Stimulated activated CD4-positive, alpha-beta T cell treated with anti-CD3 and anti-CD28 coated beads, Interleukin-1b, Interleukin-23, amount 100 ng/mL, for 24 hours (primary cell): Measurements from ENCODE around the gene SCUBE1.
A peak's percentile ranks its signal among the peaks of the same experiment; 100 is the strongest.

Experiments
- DNase-seq, 4 experiments: peaks; one replicate each; pipeline ENCODE4 v3.0.0-alpha.2; 2020; ENCODE audit warnings: low read depth in 4 of 4, low spot score in 1 of 4

SCUBE1 gene

DNA sequence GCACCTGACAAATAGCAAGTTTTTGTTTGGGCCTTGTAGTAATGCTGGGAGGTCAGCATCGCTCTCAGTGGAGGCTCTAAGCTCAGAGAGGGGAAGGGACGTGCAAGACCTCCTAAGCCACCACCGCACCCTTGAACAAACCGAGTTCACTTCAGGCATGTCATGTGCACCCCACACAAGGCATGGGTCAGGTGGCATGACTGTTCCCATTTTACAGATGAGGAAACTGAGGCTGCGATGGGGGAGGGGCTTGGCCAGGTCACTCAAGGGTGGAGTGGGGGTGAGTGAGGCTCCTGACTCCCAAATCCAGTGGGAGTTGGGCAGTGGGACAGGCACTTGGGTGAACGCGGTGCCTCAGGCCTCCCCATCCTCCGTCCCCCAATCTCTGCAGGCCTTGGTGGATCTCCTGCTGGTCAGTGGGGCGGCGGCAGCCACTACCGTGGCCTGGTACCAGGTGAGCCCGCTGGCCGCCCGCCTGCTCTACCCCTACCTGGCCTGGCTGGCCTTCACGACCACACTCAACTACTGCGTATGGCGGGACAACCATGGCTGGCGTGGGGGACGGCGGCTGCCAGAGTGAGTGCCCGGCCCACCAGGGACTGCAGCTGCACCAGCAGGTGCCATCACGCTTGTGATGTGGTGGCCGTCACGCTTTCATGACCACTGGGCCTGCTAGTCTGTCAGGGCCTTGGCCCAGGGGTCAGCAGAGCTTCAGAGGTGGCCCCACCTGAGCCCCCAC, 180.6 kb downstream of the SCUBE1 start:
- DNase-seq = no peak

GRCh38 chr22:43160497-43161126, 182.6 kb downstream of the SCUBE1 start:
- DNase-seq = no peak

GRCh38 chr22:43159484-43160178, 183.5 kb downstream of the SCUBE1 start:
- no peak for DNase-seq

DNA sequence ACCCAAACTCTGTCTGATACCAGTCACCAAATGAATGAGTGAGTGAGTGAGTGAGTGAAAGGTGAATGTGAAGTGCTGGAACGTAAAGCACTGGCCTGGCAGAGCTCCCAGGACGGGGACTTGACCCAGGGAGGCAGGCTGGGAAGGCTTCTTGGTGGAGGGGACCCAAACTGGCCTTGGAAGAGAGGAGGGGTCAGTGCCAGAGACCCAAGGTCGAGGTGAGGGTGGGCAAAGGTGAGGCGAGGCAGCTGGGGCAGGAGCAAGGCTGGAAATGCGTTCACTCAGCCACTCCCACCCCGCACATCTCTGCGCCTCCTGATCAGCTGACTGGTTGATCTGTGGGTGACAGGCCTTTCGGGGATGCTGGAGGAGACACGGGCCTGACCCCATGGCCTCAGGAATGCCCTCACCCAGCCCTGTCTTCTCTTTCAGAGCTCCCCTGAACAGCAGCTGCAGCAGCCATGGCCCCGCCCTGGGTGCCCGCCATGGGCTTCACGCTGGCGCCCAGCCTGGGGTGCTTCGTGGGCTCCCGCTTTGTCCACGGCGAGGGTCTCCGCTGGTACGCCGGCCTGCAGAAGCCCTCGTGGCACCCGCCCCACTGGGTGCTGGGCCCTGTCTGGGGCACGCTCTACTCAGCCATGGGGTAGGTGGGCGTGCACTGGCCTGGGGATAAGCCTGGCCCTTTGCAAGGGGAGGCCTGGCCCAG, 184.2 kb downstream of the SCUBE1 start:
- no peak for DNase-seq

DNA sequence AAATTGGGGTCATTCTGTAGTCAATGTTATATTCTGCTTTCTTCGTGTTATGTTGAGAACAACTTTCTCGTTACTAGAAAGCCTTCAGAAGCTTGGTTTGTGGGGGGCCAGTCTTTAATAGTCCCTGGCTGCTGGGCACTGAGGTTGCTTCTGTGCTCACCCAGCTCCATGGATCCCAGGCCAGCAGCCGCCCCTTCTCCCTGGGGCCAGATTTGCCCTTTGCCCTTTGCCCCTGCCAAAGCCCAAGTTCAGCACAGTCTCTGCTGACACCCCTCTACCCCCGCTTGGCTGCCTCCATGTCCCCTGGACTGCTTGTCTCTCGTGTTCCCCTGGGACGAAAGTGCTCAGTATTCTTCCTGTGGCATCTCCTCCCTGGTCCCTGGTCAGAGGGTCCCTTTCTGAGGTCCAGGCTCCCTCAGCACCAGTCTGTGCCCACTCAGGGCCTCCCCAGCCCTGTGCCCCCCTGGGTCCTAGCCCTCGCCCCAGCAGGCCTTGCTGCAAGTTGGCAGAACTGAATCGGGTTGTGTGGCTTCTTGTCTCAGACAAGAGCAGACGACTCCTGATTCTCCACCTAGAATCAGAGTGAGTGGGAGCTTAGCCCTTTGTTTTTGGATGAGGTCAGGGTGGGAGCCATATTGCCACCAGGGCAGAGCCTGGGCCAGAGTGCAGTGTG, 185.2 kb downstream of the SCUBE1 start:
- DNase-seq = no peak

DNA sequence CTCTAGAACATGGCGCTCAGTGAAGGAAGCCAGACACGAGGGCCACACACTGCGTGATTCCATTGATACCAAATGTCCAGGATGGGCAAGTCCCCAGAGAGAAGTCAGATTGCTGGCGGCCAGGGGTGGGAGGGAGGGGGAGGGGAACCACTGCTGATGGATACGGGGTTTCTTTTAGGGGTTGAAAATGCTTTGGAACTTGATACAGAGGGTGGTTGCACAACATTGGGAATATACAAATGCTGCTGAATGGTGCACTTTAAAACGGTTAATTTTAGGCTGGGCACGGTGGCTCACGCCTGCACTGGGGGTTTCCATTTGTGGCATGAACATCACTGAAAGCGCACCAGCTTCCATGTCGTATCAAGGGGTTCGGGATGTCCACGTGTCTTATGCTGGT, 186.8 kb downstream of the SCUBE1 start:
- DNase-seq = no peak

- no peak for DNase-seq
Measured at GRCh38 chr22:43155789-43156188, 187.4 kb downstream of the SCUBE1 start.

DNA sequence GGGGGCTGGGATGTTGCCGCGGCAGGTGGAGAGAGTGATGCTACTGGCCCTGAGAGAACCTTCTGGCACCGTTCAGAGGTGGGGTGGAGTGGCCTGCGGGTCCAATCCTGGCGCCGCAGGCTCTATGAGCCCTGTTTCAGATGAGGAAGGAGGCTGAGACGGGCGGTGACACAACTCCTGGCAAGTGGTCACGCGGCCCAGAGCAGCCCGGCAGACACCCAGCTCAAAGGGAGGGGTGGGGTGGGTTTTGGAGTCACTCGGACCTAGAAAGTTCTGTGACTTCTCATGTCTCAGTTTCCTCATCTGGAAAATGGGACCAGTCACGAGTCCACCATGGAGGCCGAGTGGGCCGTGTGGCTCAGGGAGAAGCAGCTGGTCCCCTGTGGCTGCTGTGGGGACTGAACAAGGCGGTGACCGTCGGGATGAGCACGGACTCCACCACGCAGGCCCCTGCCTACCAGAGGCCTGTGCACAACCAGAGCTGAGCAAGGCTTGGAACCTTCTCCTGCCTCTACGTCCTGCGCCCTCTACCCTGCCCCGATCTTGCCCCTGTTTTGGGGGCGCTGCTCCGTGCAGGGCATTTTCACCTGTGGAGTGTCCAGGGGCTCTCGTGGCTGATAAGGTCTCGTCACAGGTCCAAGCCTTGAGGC, 188.2 kb downstream of the SCUBE1 start:
- no peak for DNase-seq

DNA sequence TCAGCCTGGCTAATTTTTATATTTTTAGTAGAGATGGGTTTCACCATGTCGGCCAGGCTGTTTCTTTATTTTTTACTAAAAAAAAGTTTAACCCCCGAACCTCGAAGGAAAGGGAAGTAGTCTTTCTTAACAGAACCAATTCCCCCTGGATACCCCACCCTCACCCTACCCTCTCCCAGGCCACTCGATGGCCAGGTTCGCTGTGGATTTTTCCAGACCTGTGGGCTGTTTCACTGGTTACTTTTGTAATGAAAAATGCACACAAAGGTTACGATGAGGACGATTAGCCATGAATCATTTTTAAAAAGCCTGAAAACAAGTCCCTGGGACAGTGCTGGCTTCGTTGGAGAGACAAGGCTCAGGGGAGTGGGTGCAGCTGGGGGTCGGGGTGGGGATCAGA, 189.3 kb downstream of the SCUBE1 start:
- no peak for DNase-seq

- peak; percentile 25 to 43 (median 30) for DNase-seq
Measured at GRCh38 chr22:43152357-43153071, 190.7 kb downstream of the SCUBE1 start.

GRCh38 chr22:43152003-43152356, 191.2 kb downstream of the SCUBE1 start:
- DNase-seq = no peak

- DNase-seq = peak; percentile 28 to 44 (median 42)
Measured at GRCh38 chr22:43151251-43152002, 191.7 kb downstream of the SCUBE1 start, which contains the start of gene TSPO. Gene TSPO, plus strand, starts transcription at chr22:43151559. Its CDS starts 7,680 bp downstream, at chr22:43159239.

- DNase-seq = no peak
Measured at GRCh38 chr22:43150731-43151206, 192.4 kb downstream of the SCUBE1 start.

GRCh38 chr22:43148581-43148980, 194.6 kb downstream of the SCUBE1 start:
- DNase-seq = no peak

DNA sequence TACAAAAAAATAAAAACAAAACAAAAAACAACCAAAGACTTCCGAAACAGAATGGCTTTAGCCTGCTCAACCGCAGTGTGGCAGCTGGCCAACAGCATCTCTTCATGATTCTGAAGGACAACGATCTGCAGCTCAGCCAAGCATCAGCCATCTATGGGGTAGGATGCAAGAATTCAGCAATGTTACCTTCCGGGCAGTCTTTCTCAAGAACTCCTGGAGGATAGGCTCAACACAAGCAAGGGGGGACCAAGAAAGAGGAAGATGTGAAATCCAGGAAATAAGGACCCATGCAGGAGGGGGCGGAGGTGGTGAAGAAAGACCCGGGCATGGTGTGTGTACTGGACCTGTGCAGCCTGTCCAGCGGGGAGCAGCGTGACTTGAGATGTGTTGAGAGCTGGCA, 195.4 kb downstream of the SCUBE1 start:
- no peak for DNase-seq
